Natural killer cell (primary cell): ENCODE data around the gene CLCN5. TPM values are rescaled to one million over a fixed set of nuclear protein-coding genes. Genes with fewer than 3 reads are reported as not detected.

Source experiments
- ATAC-seq, 3 donors: fragments of 150-1000 bp in 2 of 3; fragments of 200-7000 bp in 1 of 3; cut with Tn5 transposase; 1 replicate in 1 of 3; 2 replicates in 2 of 3; pipeline ENCODE4 v1.10.0; 2021; ENCODE audit warnings: mild to moderate bottlenecking in 2 of 3, moderate library complexity in 2 of 3
- DNase-seq, 2 donors: peaks; one replicate each; pipeline versions ENCODE4 v3.0.0 to v3.0.0-alpha.2; 2013 to 2021; ENCODE audit warnings: mixed read lengths in 1 of 2
- H3K27ac ChIP-seq: one replicate; pipeline ENCODE4 v1.5.1; 2013; ENCODE audit warnings: mild to moderate bottlenecking, low read length
- H3K27me3 ChIP-seq: one replicate; pipeline ENCODE4 v1.6.1; 2013; ENCODE audit warnings: low read length; ENCODE audit not compliant: control insufficient read depth, insufficient read depth
- H3K36me3 ChIP-seq: one replicate; pipeline ENCODE4 v1.6.1; 2013; ENCODE audit warnings: low read length; ENCODE audit not compliant: control insufficient read depth, insufficient read depth
- H3K4me1 ChIP-seq: one replicate; pipeline ENCODE4 v1.6.1; 2013; ENCODE audit warnings: low read length; ENCODE audit not compliant: control insufficient read depth, insufficient read depth
- H3K4me3 ChIP-seq: one replicate; pipeline ENCODE4 v1.5.1; 2013; ENCODE audit warnings: low read length
- H3K9me3 ChIP-seq: one replicate; pipeline ENCODE4 v1.6.1; 2013; ENCODE audit warnings: low read length; ENCODE audit not compliant: control insufficient read depth, insufficient read depth
- H3K27ac Mint-ChIP-seq, 2 donors: one replicate each; pipeline ENCODE4 v1.8.0; 2022; ENCODE audit warnings: mild to moderate bottlenecking in 2 of 2, mixed read lengths in 2 of 2, moderate library complexity in 1 of 2
- H3K27me3 Mint-ChIP-seq, 2 donors: one replicate each; pipeline ENCODE4 v1.8.0; 2022; ENCODE audit warnings: low read depth in 2 of 2, mixed read lengths in 2 of 2
- H3K36me3 Mint-ChIP-seq: one replicate; pipeline ENCODE4 v1.8.0; 2022; ENCODE audit warnings: mixed read lengths
- H3K4me1 Mint-ChIP-seq, 2 donors: one replicate each; pipeline ENCODE4 v1.8.0; 2022; ENCODE audit warnings: mixed read lengths in 2 of 2
- H3K4me3 Mint-ChIP-seq: one replicate; pipeline ENCODE4 v1.8.0; 2022; ENCODE audit warnings: mild to moderate bottlenecking, moderate library complexity, mixed read lengths
- H3K9me3 Mint-ChIP-seq, 2 donors: one replicate each; pipeline ENCODE4 v1.8.0; 2022; ENCODE audit warnings: mixed read lengths in 2 of 2
- CTCF ChIP-seq: fragments of 200-600 bp; IDR thresholded peaks from one replicate; pipeline ENCODE4 v1.8.0; 2022; ENCODE audit warnings: antibody characterized with exemption
- WGBS: methylation state at CpG from one replicate; pipeline ENCODE4 v1.1.7; 2013; ENCODE audit warnings: missing lambda C conversion rate; ENCODE audit not compliant: insufficient coverage; 5-methylcytosine and 5-hydroxymethylcytosine counted together
- intact Hi-C: fragments of 100-400 bp; cut with micrococcal nuclease; formaldehyde crosslinking; loops from one replicate; pipeline ENCODE4 v1.14.2; 2022
- total RNA-seq, 4 donors: library from RNA; stranded (reverse); fragments of 120-200 nt in 1 of 4; gene quantifications; one replicate each; pipeline versions ENCODE4 v1.2.3 to v1.2.4, GENCODE V29; 2013 to 2022

CLCN5 gene
- total RNA-seq, 3 donors from 2014 or later (not counting 1 experiment from before 2014, with no cell fraction given), result 2.5 to 4.5 (median 4.0) TPM

- Histone ChIP-seq H3K27ac (no peak overlapping the region), H3K4me3 (no peak overlapping the region), H3K9me3 (no peaks in the 10 kb centered on the region), H3K27me3 (no peaks in the 10 kb centered on the region), H3K36me3 (no peaks in the 10 kb centered on the region), H3K4me1 (no peaks in the 10 kb centered on the region)
- WGBS, result 39% methylated on average over 7 of the region's 8 CpGs
- ATAC-seq, result peak; percentile 71 to 85 (median 78)
- Mint-ChIP-seq H3K27ac (no peak overlapping the region), H3K9me3 (no peaks in the 10 kb centered on the region), H3K4me3 (no peak overlapping the region), H3K27me3 (no peaks in the 10 kb centered on the region), H3K36me3 (no peaks in the 10 kb centered on the region), H3K4me1 (no peaks in the 10 kb centered on the region)
- TF ChIP-seq CTCF, result peak; percentile 63
- peak; percentile 17 to 78 for DNase-seq
- intact Hi-C loops, result loop anchor here (1.0 kb wide), 1 partner anchor 665 kb away; no protein-coding TSS in a partner anchor
Observed at GRCh38 chrX:49915361-49916222, 6.8 kb upstream of the CLCN5 start.

GRCh38 chrX:49919617-49920016, 2.8 kb upstream of the CLCN5 start:
- Mint-ChIP-seq H3K4me1 (no peaks in the 10 kb centered on the region), H3K36me3 (no peaks in the 10 kb centered on the region), H3K9me3 (no peaks in the 10 kb centered on the region), H3K4me3 (no peak overlapping the region), H3K27ac (no peak overlapping the region), H3K27me3 (no peaks in the 10 kb centered on the region)
- intact Hi-C loops, result no loop called here
- DNase-seq (peak; percentile 15 to 61), ATAC-seq (no peak)
- Histone ChIP-seq H3K4me1 (peaks cover 8% of the 10 kb centered on the region), H3K27me3 (no peaks in the 10 kb centered on the region), H3K36me3 (no peaks in the 10 kb centered on the region), H3K9me3 (no peaks in the 10 kb centered on the region), H3K27ac (no peak overlapping the region), H3K4me3 (no peak overlapping the region)
- peak; percentile 67 for TF ChIP-seq CTCF
- WGBS, result 58% methylated on average over 4 of the region's 8 CpGs

- TF ChIP-seq CTCF, result no peak
- Histone ChIP-seq H3K9me3 (no peaks in the 10 kb centered on the region), H3K4me1 (peaks cover 8% of the 10 kb centered on the region), H3K4me3 (no peak overlapping the region), H3K36me3 (no peaks in the 10 kb centered on the region), H3K27me3 (no peaks in the 10 kb centered on the region), H3K27ac (no peak overlapping the region)
- H3K4me1 Mint-ChIP-seq, result no peaks in the 10 kb centered on the region
- H3K4me3 Mint-ChIP-seq, result no peak overlapping the region
- H3K9me3 Mint-ChIP-seq, result no peaks in the 10 kb centered on the region
- H3K27me3 Mint-ChIP-seq, result peaks cover 0 to 7% of the 10 kb centered on the region in 2 donors
- no peaks in the 10 kb centered on the region for H3K36me3 Mint-ChIP-seq
- ATAC-seq, result no peak
- intact Hi-C loops, result no loop called here
- no peak for DNase-seq
- WGBS, result 96% methylated on average over 2 of the region's 2 CpGs
- H3K27ac Mint-ChIP-seq, result no peak overlapping the region
Observed at GRCh38 chrX:49921109-49921508, 1.3 kb upstream of the CLCN5 start.
